ENCODE measurements around the gene ABI3BP.

DNA sequence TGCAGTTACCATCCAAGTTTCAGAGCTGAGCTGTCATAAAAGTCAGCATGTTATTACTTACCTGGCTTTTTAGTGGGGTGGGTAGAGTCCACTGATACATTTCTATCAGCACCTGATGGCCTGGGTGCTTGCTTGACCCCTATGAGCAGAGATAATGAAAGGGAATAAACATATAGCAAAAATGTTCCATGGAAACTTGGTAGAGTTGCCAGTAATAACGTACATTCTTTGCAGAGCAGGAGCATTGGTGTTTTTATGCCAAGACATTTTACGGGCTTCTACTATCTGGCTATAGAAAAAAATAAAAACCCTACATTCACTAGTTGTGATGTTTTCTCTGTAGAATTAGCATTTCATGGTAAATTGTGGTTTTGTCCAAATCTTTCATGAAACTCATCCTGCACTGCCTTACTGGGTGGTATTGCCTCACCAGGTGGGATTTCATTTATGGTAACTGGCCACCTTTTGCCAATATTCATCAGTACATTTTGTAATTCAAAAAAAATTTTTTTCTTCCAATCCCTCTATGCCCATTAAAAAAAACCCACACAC is 213.1 kb downstream of the ABI3BP start:
- TF ChIP-seq GATA2 (IDR thresholded peaks at IDR 0.05; ENCODE audit: low read depth, low read length) (no peak), GATA3 (IDR thresholded peaks at IDR 0.05; ENCODE audit: low read depth, low read length) (no peak)

Data from SH-SY5Y (cell line).